OCI-LY7 (cell line): ENCODE results near the gene TRIM29. TPM values are rescaled to one million over a fixed set of nuclear protein-coding genes. Genes with fewer than 3 reads are reported as not detected.

Source experiments
- BruUV-seq: library from RNA; stranded (reverse); fragments of 400-500 nt; replicated peaks from 2 replicates; lab custom pipeline; 2021; lab: Mats Ljungman, UMichigan
- CTCF ChIA-PET: fragments of 300-600 bp; sonication (Branson Sonifier 250); formaldehyde crosslinking; loops from one replicate; lab custom pipeline; 2022; ENCODE audit warnings: antibody characterized with exemption; ENCODE audit not compliant: unreplicated experiment; lab: Charles Lee
- POLR2A ChIA-PET: fragments of 300-600 bp; sonication (Branson Sonifier 250); formaldehyde crosslinking; loops from one replicate; lab custom pipeline; 2022; ENCODE audit warnings: antibody characterized with exemption; lab: Charles Lee
- DNase-seq: peaks from one replicate; pipeline ENCODE4 v3.0.0-alpha.2; 2015; ENCODE audit warnings: low spot score
- H2AFZ ChIP-seq: fragments of 200-600 bp; sonication (generic), shearing (Covaris generic); 2 replicates; pipeline ENCODE4 v1.6.1; 2014; ENCODE audit warnings: mild to moderate bottlenecking, antibody characterized with exemption, low read length, moderate library complexity
- H3K27ac ChIP-seq: fragments of 200-600 bp; sonication (generic); 2 replicates; pipeline ENCODE4 v1.5.1; 2014; ENCODE audit warnings: mixed run types, low read depth, mild to moderate bottlenecking, moderate library complexity, low read length, inconsistent platforms; ENCODE audit not compliant: poor library complexity, severe bottlenecking
- H3K36me3 ChIP-seq: fragments of 200-600 bp; sonication (generic); 2 replicates; pipeline ENCODE4 v1.6.1; 2014; ENCODE audit warnings: mild to moderate bottlenecking, antibody characterized with exemption, low read length, moderate library complexity, mixed read lengths; ENCODE audit not compliant: insufficient read depth
- H3K4me1 ChIP-seq: fragments of 200-600 bp; sonication (generic); 2 replicates; pipeline ENCODE4 v1.5.1; 2014; ENCODE audit warnings: mild to moderate bottlenecking, low read length; ENCODE audit not compliant: insufficient read depth, poor library complexity, severe bottlenecking
- H3K4me2 ChIP-seq: fragments of 200-600 bp; sonication (generic); 2 replicates; pipeline ENCODE4 v1.6.1; 2014; ENCODE audit warnings: mild to moderate bottlenecking, low read length
- H3K4me3 ChIP-seq: fragments of 200-600 bp; sonication (generic); 2 replicates; pipeline ENCODE4 v1.5.1; 2014; ENCODE audit warnings: mild to moderate bottlenecking, low read depth, low read length; ENCODE audit not compliant: poor library complexity, severe bottlenecking
- H3K79me2 ChIP-seq: fragments of 200-600 bp; sonication (generic); 2 replicates; pipeline ENCODE4 v1.6.1; 2016; ENCODE audit warnings: low read depth, mild to moderate bottlenecking, low read length, moderate library complexity, mixed read lengths; ENCODE audit not compliant: insufficient read depth
- H3K9me2 ChIP-seq: fragments of 200-600 bp; sonication (generic); 2 replicates; pipeline ENCODE4 v1.6.1; 2016; ENCODE audit warnings: mild to moderate bottlenecking, low read length, mixed read lengths; ENCODE audit not compliant: insufficient read depth
- H3K9me3 ChIP-seq: fragments of 200-600 bp; sonication (generic); 2 replicates; pipeline ENCODE4 v1.6.1; 2014; ENCODE audit warnings: mild to moderate bottlenecking, mixed run types, low read length, mixed read lengths
- H4K20me1 ChIP-seq: fragments of 200-600 bp; sonication (generic); 2 replicates; pipeline ENCODE4 v1.6.1; 2014; ENCODE audit warnings: mild to moderate bottlenecking, antibody characterized with exemption, low read length, moderate library complexity, mixed read lengths; ENCODE audit not compliant: insufficient read depth
- CTCF ChIP-seq: fragments of 200-600 bp; sonication (generic); conservative IDR thresholded peaks from 2 replicates; pipeline ENCODE4 v1.5.1; 2014; ENCODE audit warnings: mild to moderate bottlenecking, antibody characterized with exemption, low read length, moderate library complexity, mixed read lengths
- EZH2phosphoT487 ChIP-seq: fragments of 200-600 bp; sonication (generic); IDR thresholded peaks from 2 replicates; pipeline ENCODE4 v1.6.1; 2018; ENCODE audit warnings: low read depth, borderline replicate concordance, mild to moderate bottlenecking, mixed run types, antibody characterized with exemption, low read length, moderate library complexity, mixed read lengths
- intact Hi-C: fragments of 100-400 bp; cut with micrococcal nuclease; formaldehyde crosslinking; loops from one replicate; pipeline ENCODE4 v1.10.0; 2022; ENCODE audit not compliant: unreplicated experiment
- total RNA-seq, 2 experiments: library from RNA; depleted of rRNA in 1 of 2; stranded (reverse); fragments of >200 nt in 1 of 2; shearing (Covaris generic) in 1 of 2; gene quantifications; 2 replicates each; pipeline ENCODE4 v1.2.3, GENCODE V29; 2014 to 2022

The TRIM29 gene
- total RNA-seq, 2 experiments from 2014 or later, result not detected

- intact Hi-C loops, result no loop called here
- Histone ChIP-seq H2AFZ (no peak overlapping the region), H3K9me2 (no peaks in the 10 kb centered on the region), H3K79me2 (no peaks in the 10 kb centered on the region), H3K27ac (no peak overlapping the region), H3K4me2 (no peak overlapping the region), H3K4me3 (no peak overlapping the region), H3K4me1 (no peaks in the 10 kb centered on the region), H4K20me1 (no peaks in the 10 kb centered on the region), H3K36me3 (no peaks in the 10 kb centered on the region), H3K9me3 (no peaks in the 10 kb centered on the region)
- CTCF ChIA-PET, result no interaction called here
- no TSS peak for BruUV-seq
- POLR2A ChIA-PET, result interaction anchor here (0.7 kb wide), 1 partner anchor 48 kb away, joined by 3 read pairs; no protein-coding TSS in a partner anchor
- TF ChIP-seq EZH2phosphoT487, result no peak
- no peak for TF ChIP-seq CTCF
- peak; percentile 4 for DNase-seq
These were observed 45.0 kb upstream of the TRIM29 start for GRCh38 chr11:120182790-120183491.

GRCh38 chr11:120182372-120182771 is 44.5 kb upstream of the TRIM29 start:
- Histone ChIP-seq H4K20me1 (no peaks in the 10 kb centered on the region), H3K9me2 (no peaks in the 10 kb centered on the region), H3K27ac (no peak overlapping the region), H3K4me3 (no peak overlapping the region), H3K4me1 (no peaks in the 10 kb centered on the region), H3K9me3 (no peaks in the 10 kb centered on the region), H3K36me3 (no peaks in the 10 kb centered on the region), H2AFZ (no peak overlapping the region), H3K4me2 (no peak overlapping the region), H3K79me2 (no peaks in the 10 kb centered on the region)
- ChIA-PET POLR2A (interaction anchor here (0.7 kb wide), 1 partner anchor 48 kb away, joined by 3 read pairs; no protein-coding TSS in a partner anchor), CTCF (no interaction called here)
- intact Hi-C loops, result no loop called here
- no peak for TF ChIP-seq CTCF
- no peak for TF ChIP-seq EZH2phosphoT487
- BruUV-seq, result no TSS peak
- no peak for DNase-seq

- H3K36me3 ChIP-seq, result no peaks in the 10 kb centered on the region
- no peaks in the 10 kb centered on the region for H3K9me2 ChIP-seq
- no peaks in the 10 kb centered on the region for H3K79me2 ChIP-seq
- H3K4me1 ChIP-seq, result no peaks in the 10 kb centered on the region
- DNase-seq, result no peak
- H3K27ac ChIP-seq, result no peak overlapping the region
- no TSS peak for BruUV-seq
- H2AFZ ChIP-seq, result no peak overlapping the region
- ChIA-PET CTCF (interaction anchor here (1.1 kb wide), 1 partner anchor 120 kb away, joined by 3 read pairs; no protein-coding TSS in a partner anchor), POLR2A (no interaction called here)
- no peaks in the 10 kb centered on the region for H3K9me3 ChIP-seq
- intact Hi-C loops, result no loop called here
- TF ChIP-seq CTCF (no peak), EZH2phosphoT487 (no peak)
- H3K4me3 ChIP-seq, result no peak overlapping the region
- no peak overlapping the region for H3K4me2 ChIP-seq
- no peaks in the 10 kb centered on the region for H4K20me1 ChIP-seq
These were observed 43.6 kb upstream of the TRIM29 start for GRCh38 chr11:120181376-120181975.
